ENCODE data around the gene JAG2. TPM values are rescaled to one million over a fixed set of nuclear protein-coding genes. Genes with fewer than 3 reads are reported as not detected.

JAG2 gene
- total RNA-seq, 4 donors from 2014 or later, result 5.0 to 19.0 (median 13.9) TPM

DNA sequence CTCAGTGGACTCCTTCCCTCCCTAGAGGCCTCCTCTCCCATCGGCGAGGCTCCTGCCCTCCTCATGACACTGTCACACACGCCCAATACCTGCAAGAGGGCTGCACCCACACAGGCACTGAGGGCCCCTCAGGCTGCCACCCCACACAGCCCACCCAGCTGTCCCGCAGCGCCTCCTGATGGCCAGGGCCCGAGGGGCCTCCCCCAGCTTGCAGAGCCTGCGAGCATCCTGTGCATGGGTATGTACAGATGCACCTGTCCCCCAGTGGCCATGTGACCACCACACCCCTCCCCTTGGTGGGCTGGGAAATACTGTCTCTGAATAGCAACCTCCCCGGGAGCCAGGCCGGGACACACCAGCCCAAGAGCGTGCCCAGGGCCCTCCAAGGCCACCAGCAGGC, 31.5 kb upstream of the JAG2 start:
- TF ChIP-seq POLR2A (IDR thresholded peaks at IDR 0.05; ENCODE audit: low read depth), result no peak
- TF ChIP-seq, protein P1, sequence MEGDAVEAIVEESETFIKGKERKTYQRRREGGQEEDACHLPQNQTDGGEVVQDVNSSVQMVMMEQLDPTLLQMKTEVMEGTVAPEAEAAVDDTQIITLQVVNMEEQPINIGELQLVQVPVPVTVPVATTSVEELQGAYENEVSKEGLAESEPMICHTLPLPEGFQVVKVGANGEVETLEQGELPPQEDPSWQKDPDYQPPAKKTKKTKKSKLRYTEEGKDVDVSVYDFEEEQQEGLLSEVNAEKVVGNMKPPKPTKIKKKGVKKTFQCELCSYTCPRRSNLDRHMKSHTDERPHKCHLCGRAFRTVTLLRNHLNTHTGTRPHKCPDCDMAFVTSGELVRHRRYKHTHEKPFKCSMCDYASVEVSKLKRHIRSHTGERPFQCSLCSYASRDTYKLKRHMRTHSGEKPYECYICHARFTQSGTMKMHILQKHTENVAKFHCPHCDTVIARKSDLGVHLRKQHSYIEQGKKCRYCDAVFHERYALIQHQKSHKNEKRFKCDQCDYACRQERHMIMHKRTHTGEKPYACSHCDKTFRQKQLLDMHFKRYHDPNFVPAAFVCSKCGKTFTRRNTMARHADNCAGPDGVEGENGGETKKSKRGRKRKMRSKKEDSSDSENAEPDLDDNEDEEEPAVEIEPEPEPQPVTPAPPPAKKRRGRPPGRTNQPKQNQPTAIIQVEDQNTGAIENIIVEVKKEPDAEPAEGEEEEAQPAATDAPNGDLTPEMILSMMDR (IDR thresholded peaks at IDR 0.05), result no peak
- TF ChIP-seq POLR2AphosphoS5 (IDR thresholded peaks at IDR 0.05), result no peak
- no peak for TF ChIP-seq EP300 (IDR thresholded peaks at IDR 0.05)
- intact Hi-C loops (cut with DNase I), result loop anchor here (5.0 kb wide), 1 partner anchor 82 kb away; no protein-coding TSS in a partner anchor
- Histone ChIP-seq H3K9me3 (no peaks in the 10 kb centered on the region), H3K27me3 (peaks cover 0 to 76% (median 41%) of the 10 kb centered on the region in 4 donors), H3K27ac (replicated peaks in 1 of 4) (no peak overlapping the region), H3K36me3 (no peaks in the 10 kb centered on the region), H3K4me3 (no peak overlapping the region), H3K4me1 (peaks cover 70 to 97% (median 77%) of the 10 kb centered on the region in 4 donors)
- 82% methylated on average over 9 of the region's 10 CpGs for WGBS
- no peak for DNase-seq (ENCODE audit: extremely low spot score)

DNA sequence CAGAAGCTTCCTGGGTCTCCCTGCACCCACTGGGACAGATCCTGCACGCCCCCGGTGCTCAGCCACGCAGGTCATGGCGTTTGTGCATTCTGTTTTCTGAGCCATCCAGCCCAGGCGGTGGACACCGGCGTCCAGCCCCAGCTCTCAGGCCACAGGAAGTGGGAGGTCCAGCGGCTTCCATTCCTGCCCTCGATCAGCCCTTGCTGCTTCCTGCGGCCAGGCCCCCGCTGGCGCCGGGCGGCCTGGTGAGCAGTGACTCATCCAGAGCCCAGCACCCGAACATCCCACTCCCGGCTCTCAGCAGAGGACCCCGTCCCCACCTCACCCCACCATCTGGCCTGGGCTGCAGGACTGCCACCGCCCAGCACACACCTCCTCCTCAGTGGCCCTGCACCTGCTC, 30.5 kb upstream of the JAG2 start:
- no peak for DNase-seq (ENCODE audit: extremely low spot score)
- Histone ChIP-seq H3K27me3 (peaks cover 0 to 86% (median 49%) of the 10 kb centered on the region in 4 donors), H3K4me1 (peaks cover 66 to 96% (median 76%) of the 10 kb centered on the region in 4 donors), H3K4me3 (no peak overlapping the region), H3K36me3 (no peaks in the 10 kb centered on the region), H3K27ac (replicated peaks in 1 of 4) (peak overlapping the region in 3 of 4 donors; percentile 47 to 77 (median 50)), H3K9me3 (no peaks in the 10 kb centered on the region)
- intact Hi-C loops (cut with DNase I), result no loop called here
- 58% methylated on average over 12 of the region's 18 CpGs for WGBS
- TF ChIP-seq POLR2AphosphoS5 (IDR thresholded peaks at IDR 0.05), result peak in 1 of 2 donors; percentile 42
- TF ChIP-seq EP300 (IDR thresholded peaks at IDR 0.05), result no peak

DNA sequence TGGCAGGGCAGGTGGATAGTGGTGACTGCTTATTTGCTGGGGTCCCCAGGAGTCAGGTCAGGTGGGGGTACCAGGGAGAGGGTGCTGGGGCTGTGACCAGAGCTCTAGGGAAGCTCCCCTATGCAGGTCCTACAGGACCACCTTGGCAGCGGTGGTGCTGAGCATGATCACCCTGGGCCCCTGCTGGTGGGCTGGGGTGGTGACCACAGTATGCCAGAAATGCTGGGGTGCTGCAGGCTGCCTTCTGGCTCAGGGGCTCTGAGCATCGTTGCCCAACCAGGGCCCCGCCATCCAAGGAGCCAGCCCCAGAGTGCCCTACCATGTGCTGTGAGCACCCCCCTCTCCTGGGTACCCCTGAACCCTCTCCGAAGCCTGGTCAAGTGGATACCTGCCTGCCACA, 30.0 kb upstream of the JAG2 start:
- Histone ChIP-seq H3K27me3 (peaks cover 0 to 91% (median 53%) of the 10 kb centered on the region in 4 donors), H3K27ac (replicated peaks in 1 of 4) (peak overlapping the region in 3 of 4 donors; percentile 47 to 77 (median 50)), H3K4me1 (peaks cover 66 to 96% (median 76%) of the 10 kb centered on the region in 4 donors), H3K4me3 (no peak overlapping the region), H3K36me3 (no peaks in the 10 kb centered on the region), H3K9me3 (no peaks in the 10 kb centered on the region)
- TF ChIP-seq EP300 (IDR thresholded peaks at IDR 0.05) (no peak), POLR2AphosphoS5 (IDR thresholded peaks at IDR 0.05) (no peak), POLR2A (IDR thresholded peaks at IDR 0.05; ENCODE audit: low read depth) (no peak)
- TF ChIP-seq, protein P1 (IDR thresholded peaks at IDR 0.05), result no peak
- intact Hi-C loops (cut with DNase I), result no loop called here
- 87% methylated on average over 4 of the region's 4 CpGs for WGBS
- no peak for DNase-seq (ENCODE audit: extremely low spot score)

DNA sequence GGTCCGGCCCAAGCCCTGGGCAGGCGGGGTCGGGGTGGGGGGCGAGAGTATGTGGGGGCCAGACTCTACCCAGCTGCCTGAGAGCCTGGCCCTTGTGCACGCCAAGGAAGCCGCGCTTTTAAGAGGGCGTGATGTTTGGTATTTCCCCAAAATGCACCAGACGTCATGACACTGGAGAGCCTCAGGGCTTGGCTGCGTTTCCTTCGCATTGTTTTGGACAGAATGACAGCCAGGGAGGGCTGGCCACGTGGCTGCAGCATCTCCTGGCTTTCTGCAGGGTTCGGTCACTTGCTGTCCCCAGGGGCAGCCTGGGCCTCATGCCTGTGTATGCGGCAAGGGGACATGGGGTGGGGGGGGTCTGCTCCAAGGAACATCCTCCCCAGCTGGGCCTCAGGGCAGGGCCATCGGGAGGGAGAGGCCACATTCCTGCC, 28.6 kb upstream of the JAG2 start:
- 26% methylated on average over 4 of the region's 15 CpGs for WGBS
- H3K4me1 ChIP-seq, result peaks cover 64 to 92% (median 71%) of the 10 kb centered on the region in 4 donors
- TF ChIP-seq EP300 (IDR thresholded peaks at IDR 0.05), result no peak
- TF ChIP-seq POLR2AphosphoS5 (IDR thresholded peaks at IDR 0.05), result peak in 1 of 2 donors; percentile 42
- H3K4me3 ChIP-seq, result peak overlapping the region in 3 of 4 donors; percentile 21 to 33 (median 32)
- H3K27ac ChIP-seq (replicated peaks in 1 of 4), result peak overlapping the region; percentile 36 to 77 (median 62)
- no peaks in the 10 kb centered on the region for H3K9me3 ChIP-seq
- intact Hi-C loops (cut with DNase I), result no loop called here
- H3K36me3 ChIP-seq, result no peaks in the 10 kb centered on the region
- peaks cover 0 to 99% (median 60%) of the 10 kb centered on the region in 4 donors for H3K27me3 ChIP-seq
- no peak for DNase-seq (ENCODE audit: extremely low spot score)

DNA sequence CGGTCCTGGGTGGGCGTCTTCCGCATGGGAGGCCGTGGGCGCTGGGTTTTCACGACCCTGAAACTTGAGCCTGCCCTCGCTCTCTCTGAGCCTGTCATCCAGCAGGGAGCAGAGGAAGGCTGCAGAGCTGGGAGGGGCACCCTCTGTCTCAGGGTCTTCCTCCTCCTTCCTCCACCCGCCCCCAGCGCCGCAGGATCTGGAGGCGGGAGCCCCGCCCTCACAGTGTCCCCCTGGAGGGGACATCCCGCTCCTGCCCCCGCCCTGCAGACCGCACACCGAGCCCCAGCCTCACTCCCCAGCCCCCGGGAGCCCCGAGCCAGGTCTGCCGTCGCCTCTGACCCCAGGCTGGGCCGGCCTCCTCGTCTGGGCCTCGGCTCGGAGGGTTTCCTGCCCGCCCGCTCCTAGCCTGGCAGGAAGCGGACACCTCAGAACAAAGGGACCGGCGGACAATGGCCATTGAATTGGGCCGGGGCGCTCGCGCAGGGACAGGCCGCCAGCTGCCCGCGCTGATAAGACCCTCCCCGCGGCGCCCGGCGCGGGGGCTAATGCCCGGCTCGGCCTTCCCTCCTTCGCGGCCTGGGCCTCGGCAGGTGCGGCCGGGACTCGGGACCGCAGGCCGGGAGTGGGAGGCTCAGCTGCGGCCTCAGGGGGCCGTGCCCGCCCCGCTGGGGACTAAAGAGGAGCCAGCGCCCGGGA, 27.8 kb upstream of the JAG2 start:
- peaks cover 0 to 97% (median 59%) of the 10 kb centered on the region in 4 donors for H3K27me3 ChIP-seq
- 23% methylated on average over 25 of the region's 58 CpGs for WGBS
- H3K27ac ChIP-seq (replicated peaks in 1 of 4), result peak overlapping the region; percentile 36 to 77 (median 62)
- intact Hi-C loops (cut with DNase I), result no loop called here
- no peak for TF ChIP-seq POLR2A (IDR thresholded peaks at IDR 0.05; ENCODE audit: low read depth)
- TF ChIP-seq POLR2AphosphoS5 (IDR thresholded peaks at IDR 0.05), result peak in 1 of 2 donors; percentile 41
- peaks cover 56 to 84% (median 64%) of the 10 kb centered on the region in 4 donors for H3K4me1 ChIP-seq
- no peak for DNase-seq (ENCODE audit: extremely low spot score)
- no peaks in the 10 kb centered on the region for H3K36me3 ChIP-seq
- H3K4me3 ChIP-seq, result peak overlapping the region; percentile 21 to 33 (median 31)
- H3K9me3 ChIP-seq, result no peaks in the 10 kb centered on the region

DNA sequence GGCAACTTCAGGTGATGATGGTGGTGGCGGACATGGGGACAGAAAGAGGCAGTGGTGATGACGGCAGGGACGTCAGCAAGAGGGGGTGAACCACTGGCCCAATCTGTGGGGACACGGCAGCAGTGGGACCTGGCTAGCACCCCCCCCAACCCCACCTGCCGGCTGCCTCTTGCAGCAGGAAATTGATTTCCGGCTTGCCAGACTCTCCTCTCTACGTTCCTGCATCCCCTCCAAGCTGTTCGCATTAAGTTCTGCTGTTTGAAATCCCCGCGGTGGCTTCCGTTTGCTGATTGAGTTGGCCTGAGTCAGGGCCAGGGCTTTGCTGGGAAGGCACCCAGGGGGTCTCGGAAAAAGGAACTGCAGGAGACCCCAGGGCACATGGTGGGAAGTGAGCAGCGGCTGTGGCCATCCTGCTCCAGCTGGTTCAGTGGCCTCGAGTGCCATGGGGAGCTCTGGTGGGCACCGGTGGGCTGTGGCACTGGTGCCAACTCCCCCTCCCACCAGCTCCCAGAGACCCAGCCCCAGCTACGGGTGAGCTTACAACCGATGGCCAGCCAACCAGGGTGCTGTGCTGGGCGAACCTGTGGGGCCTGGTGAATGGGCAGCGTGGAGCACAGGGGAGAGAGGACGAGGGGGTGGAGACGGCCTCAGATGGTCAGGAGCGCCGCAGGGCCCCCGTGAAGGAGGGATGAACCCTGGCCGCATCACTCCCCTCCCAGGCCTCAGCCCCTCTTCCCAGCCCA, 27.1 kb upstream of the JAG2 start:
- intact Hi-C loops (cut with DNase I), result no loop called here
- no peak for TF ChIP-seq POLR2A (IDR thresholded peaks at IDR 0.05; ENCODE audit: low read depth)
- TF ChIP-seq EP300 (IDR thresholded peaks at IDR 0.05), result no peak
- no peak for TF ChIP-seq POLR2AphosphoS5 (IDR thresholded peaks at IDR 0.05)
- TF ChIP-seq, protein P1 (IDR thresholded peaks at IDR 0.05), result no peak
- DNase-seq (ENCODE audit: extremely low spot score), result no peak
- 44% methylated on average over 22 of the region's 25 CpGs for WGBS
- Histone ChIP-seq H3K9me3 (no peaks in the 10 kb centered on the region), H3K36me3 (no peaks in the 10 kb centered on the region), H3K27me3 (peaks cover 0 to 97% (median 53%) of the 10 kb centered on the region in 4 donors), H3K4me1 (peaks cover 53 to 77% (median 60%) of the 10 kb centered on the region in 4 donors), H3K27ac (replicated peaks in 1 of 4) (peak overlapping the region in 3 of 4 donors; percentile 54 to 77 (median 70)), H3K4me3 (peak overlapping the region in 1 of 4 donors; percentile 33)
